KMS-11 (cell line): Measurements from ENCODE around the gene SART3.
A peak's percentile ranks its signal among the peaks of the same experiment; 100 is the strongest.

Experiments used
- H2AFZ ChIP-seq: fragments of 200-600 bp; sonication (generic); 2 replicates; pipeline ENCODE4 v1.6.1; 2016; ENCODE audit warnings: antibody characterized with exemption, mixed run types, low read depth
- H3K27ac ChIP-seq: fragments of 200-600 bp; sonication (generic); 2 replicates; pipeline ENCODE4 v1.6.1; 2016; ENCODE audit warnings: mild to moderate bottlenecking, mixed run types
- H3K27me3 ChIP-seq: fragments of 200-600 bp; sonication (generic); 2 replicates; pipeline ENCODE4 v1.6.1; 2017; ENCODE audit warnings: mild to moderate bottlenecking, low read depth, mixed run types, moderate library complexity; ENCODE audit not compliant: insufficient read depth
- H3K36me3 ChIP-seq: fragments of 200-600 bp; sonication (generic); 2 replicates; pipeline ENCODE4 v1.6.1; 2017; ENCODE audit warnings: mild to moderate bottlenecking, mixed run types; ENCODE audit not compliant: insufficient read depth
- H3K4me1 ChIP-seq: fragments of 200-600 bp; sonication (generic); 2 replicates; pipeline ENCODE4 v1.6.1; 2016; ENCODE audit warnings: mild to moderate bottlenecking, low read depth, mixed run types; ENCODE audit not compliant: poor library complexity, severe bottlenecking
- H3K4me2 ChIP-seq: fragments of 200-600 bp; sonication (generic); 2 replicates; pipeline ENCODE4 v1.7.0; 2016; ENCODE audit warnings: mild to moderate bottlenecking, mixed run types
- H3K4me3 ChIP-seq: fragments of 200-600 bp; sonication (generic); IDR thresholded peaks from 2 replicates; pipeline ENCODE4 v1.6.1; 2017; ENCODE audit warnings: low read depth, low read length, mixed read lengths; ENCODE audit not compliant: insufficient read depth
- H3K79me2 ChIP-seq: fragments of 200-600 bp; sonication (generic); 2 replicates; pipeline ENCODE4 v1.6.1; 2016; ENCODE audit warnings: low read depth, mixed run types; ENCODE audit not compliant: insufficient read depth
- H3K9ac ChIP-seq: fragments of 200-600 bp; sonication (generic); 2 replicates; pipeline ENCODE4 v1.6.1; 2016; ENCODE audit warnings: mild to moderate bottlenecking, mixed run types
- H4K20me1 ChIP-seq: fragments of 200-600 bp; sonication (generic); 2 replicates; pipeline ENCODE4 v1.6.1; 2016; ENCODE audit warnings: mild to moderate bottlenecking, mixed run types; ENCODE audit not compliant: insufficient read depth
- CTCF ChIP-seq: fragments of 200-600 bp; sonication (generic); conservative IDR thresholded peaks from 2 replicates; pipeline ENCODE4 v1.6.1; 2017; ENCODE audit warnings: low read depth, mild to moderate bottlenecking, antibody characterized with exemption, low read length, moderate library complexity, mixed read lengths

Gene SART3

GRCh38 chr12:108518716-108519496 is 42.1 kb downstream of the SART3 start:
- H3K4me2 ChIP-seq = no peak overlapping the region
- H3K27me3 ChIP-seq = no peaks in the 10 kb centered on the region
- no peaks in the 10 kb centered on the region for H4K20me1 ChIP-seq
- no peaks in the 10 kb centered on the region for H3K79me2 ChIP-seq
- no peak overlapping the region for H2AFZ ChIP-seq
- no peaks in the 10 kb centered on the region; the same call in 1 of the 2 replicates for H3K36me3 ChIP-seq
- no peak overlapping the region for H3K4me3 ChIP-seq
- no peak overlapping the region for H3K9ac ChIP-seq
- H3K4me1 ChIP-seq = peaks cover 18% of the 10 kb centered on the region
- H3K27ac ChIP-seq = no peak overlapping the region
- no peak for TF ChIP-seq CTCF

- H3K36me3 ChIP-seq = no peaks in the 10 kb centered on the region; the same call in 1 of the 2 replicates
- no peak overlapping the region for H3K9ac ChIP-seq
- H3K27ac ChIP-seq = no peak overlapping the region
- H3K27me3 ChIP-seq = no peaks in the 10 kb centered on the region
- H3K4me1 ChIP-seq = peaks cover 18% of the 10 kb centered on the region
- H3K4me2 ChIP-seq = no peak overlapping the region
- no peaks in the 10 kb centered on the region for H4K20me1 ChIP-seq
- H3K79me2 ChIP-seq = no peaks in the 10 kb centered on the region
- no peak overlapping the region for H2AFZ ChIP-seq
- TF ChIP-seq CTCF = no peak
- H3K4me3 ChIP-seq = no peak overlapping the region
Measured at GRCh38 chr12:108518101-108518715, 42.8 kb downstream of the SART3 start.

- Histone ChIP-seq H3K4me3 (no peak overlapping the region), H4K20me1 (no peaks in the 10 kb centered on the region), H3K27ac (no peak overlapping the region), H3K9ac (no peak overlapping the region), H3K4me2 (no peak overlapping the region), H2AFZ (no peak overlapping the region), H3K27me3 (no peaks in the 10 kb centered on the region), H3K36me3 (no peaks in the 10 kb centered on the region; the same call in 1 of the 2 replicates), H3K79me2 (no peaks in the 10 kb centered on the region), H3K4me1 (peaks cover 18% of the 10 kb centered on the region)
- TF ChIP-seq CTCF = no peak
Measured at GRCh38 chr12:108517288-108518100, 43.5 kb downstream of the SART3 start.

- no peak overlapping the region for H2AFZ ChIP-seq
- no peak overlapping the region for H3K9ac ChIP-seq
- H4K20me1 ChIP-seq = no peaks in the 10 kb centered on the region
- H3K27me3 ChIP-seq = no peaks in the 10 kb centered on the region
- TF ChIP-seq CTCF = no peak
- H3K36me3 ChIP-seq = no peaks in the 10 kb centered on the region; the same call in 1 of the 2 replicates
- H3K27ac ChIP-seq = no peak overlapping the region
- peak overlapping the region; percentile 68; the same call in 1 of the 2 replicates for H3K4me2 ChIP-seq
- H3K4me1 ChIP-seq = peaks cover 19% of the 10 kb centered on the region
- H3K4me3 ChIP-seq = no peak overlapping the region
- H3K79me2 ChIP-seq = no peaks in the 10 kb centered on the region
Measured at GRCh38 chr12:108516511-108517275, 44.3 kb downstream of the SART3 start.
